B cell (primary cell): ENCODE results near the gene RPL34.

Source experiments
- CTCF ChIP-seq: fragments of 200-600 bp; IDR thresholded peaks from one replicate; pipeline ENCODE4 v1.8.0; 2022; ENCODE audit warnings: antibody characterized with exemption, mild to moderate bottlenecking
- EZH2 ChIP-seq: IDR thresholded peaks from 2 replicates; pipeline ENCODE4 v1.6.1; 2012; ENCODE audit warnings: borderline replicate concordance, low read depth, mild to moderate bottlenecking, moderate library complexity, low read length; ENCODE audit not compliant: insufficient read depth, poor library complexity, severe bottlenecking

DNA sequence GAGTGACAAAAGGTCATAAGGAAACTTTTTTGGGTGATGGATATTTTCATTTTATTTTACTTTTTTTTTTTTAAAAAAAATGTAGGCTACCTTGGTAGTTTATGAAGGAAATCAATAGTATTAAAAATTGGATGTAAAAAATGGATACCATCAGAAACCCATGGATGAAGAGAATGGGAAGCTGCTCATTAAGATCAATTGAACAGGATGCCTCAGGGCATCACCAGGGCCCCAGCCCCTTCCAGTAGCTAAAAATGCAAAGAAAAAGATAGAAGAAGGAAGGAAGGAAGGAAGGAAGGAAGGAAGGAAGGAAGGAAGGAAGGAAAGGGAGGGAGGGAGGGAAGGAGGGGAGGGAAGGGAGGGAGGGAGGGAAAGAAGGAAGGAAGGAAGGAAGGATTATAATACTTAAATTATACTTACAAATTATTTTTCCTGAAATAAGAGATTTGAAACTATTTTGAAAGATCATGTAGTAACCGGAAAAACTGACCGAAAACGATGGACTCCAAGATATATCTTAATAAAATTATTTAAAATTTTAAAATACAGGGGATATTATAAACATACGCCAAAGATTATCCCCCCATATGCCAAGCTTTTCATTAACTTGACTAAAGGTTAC lies 54.1 kb downstream of the RPL34 start:
- no peak for TF ChIP-seq EZH2
- no peak for TF ChIP-seq CTCF
